ENCODE measurements around the gene CRYBG3.

- TF ChIP-seq TAF1 (IDR thresholded peaks at IDR 0.05; ENCODE audit: low read depth) (no peak), EP300 (IDR thresholded peaks at IDR 0.05; ENCODE audit: borderline replicate concordance) (no peak), TCF12 (IDR thresholded peaks at IDR 0.05; ENCODE audit: low read depth) (no peak), RAD21 (IDR thresholded peaks at IDR 0.05; ENCODE audit: low read depth) (no peak), MAX (IDR thresholded peaks at IDR 0.05) (no peak), REST (IDR thresholded peaks at IDR 0.05; ENCODE audit: low read depth) (no peak), CEBPB (IDR thresholded peaks at IDR 0.05) (no peak), YY1 (IDR thresholded peaks at IDR 0.05; ENCODE audit: low read depth) (no peak), CREB1 (IDR thresholded peaks at IDR 0.05; ENCODE audit: low read depth) (no peak)
Observed at GRCh38 chr3:97952280-97952679, 130.5 kb downstream of the CRYBG3 start.
